Endothelial cell of umbilical vein (primary cell): Measurements from ENCODE around the gene CCDC144A. TPM values are rescaled to one million over a fixed set of nuclear protein-coding genes. Genes with fewer than 3 reads are reported as not detected.

ENCODE experiments used
- BruUV-seq: library from RNA; stranded (reverse); fragments of 400-500 nt; replicated peaks from 2 replicates; lab custom pipeline; 2021; lab: Mats Ljungman, UMichigan
- CTCF ChIA-PET: fragments of 300-600, 350-600 bp; sonication (Branson Sonifier 250); formaldehyde crosslinking; loops from one replicate; lab custom pipeline; 2021; ENCODE audit warnings: antibody characterized with exemption, inconsistent platforms; lab: Charles Lee
- POLR2A ChIA-PET: fragments of 300-600, 350-600 bp; sonication (Branson Sonifier 250); formaldehyde crosslinking; loops from one replicate; lab custom pipeline; 2021; ENCODE audit warnings: antibody characterized with exemption, inconsistent platforms; lab: Charles Lee
- DNase-seq: peaks from one replicate; pipeline ENCODE4 v3.0.0-alpha.2; 2011; ENCODE audit warnings: low read depth, low spot score
- FAIRE-seq: peaks from 2 replicates; lab custom pipeline; 2011; peaks lifted over from hg19 to GRCh38; lab: Jason Lieb, UNC
- H2AFZ ChIP-seq: 2 replicates; pipeline ENCODE4 v1.6.0; 2012; ENCODE audit warnings: low read depth, low read length, control low read depth, inconsistent platforms
- H3K27ac ChIP-seq: 2 replicates; pipeline ENCODE4 v1.5.1; 2011; ENCODE audit warnings: low read depth, mild to moderate bottlenecking, control low read depth, low read length, moderate library complexity; ENCODE audit not compliant: insufficient read depth
- H3K27me3 ChIP-seq, 2 experiments: 2 replicates each; pipeline versions ENCODE4 v1.6.0 to v1.6.1; 2011; ENCODE audit warnings: low read length in 2 of 2, mixed read lengths in 1 of 2; ENCODE audit not compliant: control insufficient read depth in 2 of 2, insufficient read depth in 2 of 2
- H3K36me3 ChIP-seq, 2 experiments: 2 replicates in 1 of 2; 3 replicates in 1 of 2; pipeline ENCODE4 v1.5.1; 2011; ENCODE audit warnings: low read length in 2 of 2, mild to moderate bottlenecking in 1 of 2, moderate library complexity in 1 of 2; ENCODE audit not compliant: control insufficient read depth in 2 of 2, insufficient read depth in 2 of 2; ENCODE audit errors: extremely low read depth in 1 of 2
- H3K4me1 ChIP-seq: 3 replicates; pipeline ENCODE4 v1.5.1; 2011; ENCODE audit warnings: mild to moderate bottlenecking, low read length; ENCODE audit not compliant: control insufficient read depth, insufficient read depth; ENCODE audit errors: extremely low read depth
- H3K4me2 ChIP-seq: 2 replicates; pipeline ENCODE4 v1.6.1; 2011; ENCODE audit warnings: low read length, control low read depth, mixed read lengths; ENCODE audit not compliant: insufficient read depth
- H3K4me3 ChIP-seq, 3 experiments: fragments of 200-600 bp in 1 of 3; sonication (generic), shearing (Covaris generic) in 1 of 3; replicated peaks in 1 of 3; 2 replicates each; pipeline ENCODE4 v1.5.1; 2011 to 2016; ENCODE audit warnings: control low read depth in 3 of 3, low read length in 3 of 3, mild to moderate bottlenecking in 2 of 3, inconsistent platforms in 1 of 3, low read depth in 1 of 3, moderate library complexity in 1 of 3; ENCODE audit not compliant: insufficient read depth in 1 of 3
- H3K79me2 ChIP-seq: 2 replicates; pipeline ENCODE4 v1.6.0; 2012; ENCODE audit warnings: low read length, inconsistent platforms; ENCODE audit not compliant: control insufficient read depth, insufficient read depth
- H3K9ac ChIP-seq: replicated peaks from 2 replicates; pipeline ENCODE3; 2011; ENCODE audit warnings: low read length, control low read depth; ENCODE audit not compliant: insufficient read depth; ENCODE audit errors: extremely low read depth
- H3K9me1 ChIP-seq: replicated peaks from 3 replicates; pipeline ENCODE4 v1.6.0; 2011; ENCODE audit warnings: mild to moderate bottlenecking, low read length; ENCODE audit not compliant: control insufficient read depth, insufficient read depth; ENCODE audit errors: extremely low read depth
- H3K9me3 ChIP-seq: replicated peaks from 2 replicates; pipeline ENCODE4 v1.5.1; 2012; ENCODE audit warnings: low read length, inconsistent platforms; ENCODE audit not compliant: control insufficient read depth, insufficient read depth
- H4K20me1 ChIP-seq: replicated peaks from 2 replicates; pipeline ENCODE3; 2011; ENCODE audit warnings: mild to moderate bottlenecking, low read length; ENCODE audit not compliant: control insufficient read depth, insufficient read depth; ENCODE audit errors: extremely low read depth
- CTCF ChIP-seq, 2 donors: IDR thresholded peaks; 1 replicate in 1 of 2; 2 replicates in 1 of 2; pipeline ENCODE4 v1.5.1; 2011; ENCODE audit warnings: low read length in 2 of 2, mild to moderate bottlenecking in 2 of 2, moderate library complexity in 2 of 2, control low read depth in 1 of 2, inconsistent platforms in 1 of 2, low read depth in 1 of 2; ENCODE audit not compliant: insufficient read depth in 1 of 2; ENCODE audit errors: extremely low read depth in 1 of 2
- EZH2 ChIP-seq: IDR thresholded peaks from 2 replicates; pipeline ENCODE4 v1.6.1; 2012; ENCODE audit warnings: borderline replicate concordance, low read depth, mild to moderate bottlenecking, moderate library complexity, low read length, inconsistent platforms; ENCODE audit not compliant: severe bottlenecking
- FOS ChIP-seq: IDR thresholded peaks from 2 replicates; pipeline ENCODE4 v1.6.1; 2011; ENCODE audit warnings: mild to moderate bottlenecking, low read length, moderate library complexity, borderline replicate concordance; ENCODE audit not compliant: insufficient read depth
- GATA2 ChIP-seq: IDR thresholded peaks from 2 replicates; pipeline ENCODE4 v1.7.0; 2011; ENCODE audit warnings: low read depth, mild to moderate bottlenecking, moderate library complexity, mixed read lengths, low read length; ENCODE audit not compliant: insufficient read length, insufficient read depth
- JUN ChIP-seq: IDR thresholded peaks from 2 replicates; pipeline ENCODE4 v1.6.1; 2011; ENCODE audit warnings: borderline replicate concordance, low read depth; ENCODE audit not compliant: insufficient read length, insufficient read depth
- MAX ChIP-seq: IDR thresholded peaks from 2 replicates; pipeline ENCODE4 v1.6.1; 2011; ENCODE audit not compliant: insufficient read depth, insufficient read length
- MYC ChIP-seq: IDR thresholded peaks from one replicate; pipeline ENCODE4 v1.6.1; 2011; ENCODE audit warnings: mild to moderate bottlenecking, low read depth, low read length
- POLR2A ChIP-seq: IDR thresholded peaks from 2 replicates; pipeline ENCODE4 v1.6.1; 2012; ENCODE audit warnings: low read depth, mild to moderate bottlenecking, control low read depth, low read length
- POLR2AphosphoS5 ChIP-seq: IDR thresholded peaks from 2 replicates; pipeline ENCODE4 v1.6.1; 2012; ENCODE audit warnings: low read depth, mild to moderate bottlenecking, control low read depth, low read length, moderate library complexity; ENCODE audit not compliant: insufficient read depth
- dilution Hi-C: fragments of 300-500 bp; cut with MboI; formaldehyde crosslinking; loops from one replicate; pipeline ENCODE4 v1.15.0; 2019; ENCODE audit warnings: low sequenced_read_pairs; ENCODE audit not compliant: extremely low pct_ligation_motif_present
- intact Hi-C: fragments of 100-400 bp; cut with micrococcal nuclease; formaldehyde crosslinking; loops from one replicate; pipeline ENCODE4 v1.10.0; 2022
- polyA plus RNA-seq, 4 experiments: library from polyadenylated mRNA; depleted of rRNA in 3 of 4; stranded (reverse) in 3 of 4; unstranded in 1 of 4; fragments of >200 nt; gene quantifications; 2 replicates each; pipeline versions ENCODE4 v1.2.1 to v1.2.3, GENCODE V29; 2011 to 2012; ENCODE audit warnings: missing spikeins in 1 of 4
- total RNA-seq: library from RNA; stranded (reverse); gene quantifications from 2 replicates; pipeline ENCODE4 v1.2.3, GENCODE V29; 2021

The CCDC144A gene
- total and polyA plus RNA-seq, 2 donors (not counting 3 experiments of a cell fraction or from before 2014, with no cell fraction given), result 0.27 to 7.4 TPM

GRCh38 chr17:16652847-16653366 lies 37.1 kb upstream of the CCDC144A start:
- H3K4me3 ChIP-seq, result peak overlapping the region; percentile 60 to 79 (median 75)
- H3K9me3 ChIP-seq, result no peaks in the 10 kb centered on the region
- peak overlapping the region; percentile 57 for H3K27ac ChIP-seq
- ChIA-PET POLR2A (interaction anchor here (0.5 kb wide), 1 partner anchor 212 kb away, joined by 4 read pairs; no protein-coding TSS in a partner anchor), CTCF (interaction anchor here (1.0 to 1.4 kb wide), 2 partner anchors 64 to 69 kb away, joined by 3 to 4 read pairs; no protein-coding TSS in a partner anchor)
- TF ChIP-seq EZH2 (no peak), MYC (no peak), POLR2A (no peak), JUN (no peak), POLR2AphosphoS5 (no peak), GATA2 (no peak), CTCF (IDR thresholded peaks at IDR 0.05; ENCODE audit: extremely low read depth in 1 of 2, insufficient read depth in 1 of 2, low read depth in 1 of 2, low read length in 2 of 2) (no peak), FOS (no peak), MAX (no peak)
- H3K9me1 ChIP-seq, result no peaks in the 10 kb centered on the region
- no TSS peak for BruUV-seq
- DNase-seq, result no peak
- peak; percentile 57 for FAIRE-seq
- intact Hi-C loops, result loop anchor here (5.0 kb wide), 1 partner anchor 116 kb away; no protein-coding TSS in a partner anchor
- peak overlapping the region; percentile 96 for H2AFZ ChIP-seq
- peak overlapping the region; percentile 89 for H3K4me2 ChIP-seq
- no peaks in the 10 kb centered on the region for H3K36me3 ChIP-seq
- dilution Hi-C loops, result no loop called here
- H3K27me3 ChIP-seq, result peaks cover 2 to 9% of the 10 kb centered on the region in 2 experiments
- peaks cover 11% of the 10 kb centered on the region for H3K4me1 ChIP-seq
- H3K79me2 ChIP-seq, result peaks cover 3% of the 10 kb centered on the region
- no peaks in the 10 kb centered on the region for H4K20me1 ChIP-seq
- peak overlapping the region; percentile 77 for H3K9ac ChIP-seq
